CD14-positive monocyte (primary cell): ENCODE measurements around the gene TAS1R3. TPM values are rescaled to one million over a fixed set of nuclear protein-coding genes. Genes with fewer than 3 reads are reported as not detected.
A peak's percentile ranks its signal among the peaks of the same experiment; 100 is the strongest.

Source experiments
- DNase-seq, 3 donors: peaks; one replicate each; pipeline ENCODE4 v3.0.0-alpha.2; 2011 to 2022
- H2AFZ ChIP-seq: 2 replicates; pipeline ENCODE4 v1.6.0; 2012; ENCODE audit warnings: mild to moderate bottlenecking, low read depth, low read length, inconsistent platforms; ENCODE audit not compliant: insufficient read depth, poor library complexity, severe bottlenecking
- H3K27ac ChIP-seq, 2 donors: 1 replicate in 1 of 2; 2 replicates in 1 of 2; pipeline ENCODE4 v1.5.1; 2012 to 2013; ENCODE audit warnings: low read length in 2 of 2, control low read depth in 1 of 2, inconsistent platforms in 1 of 2, low read depth in 1 of 2, mild to moderate bottlenecking in 1 of 2
- H3K27me3 ChIP-seq, 2 donors: one replicate each; pipeline versions ENCODE4 v1.6.0 to v1.6.1; 2011 to 2013; ENCODE audit warnings: low read length in 2 of 2; ENCODE audit not compliant: control insufficient read depth in 2 of 2, insufficient read depth in 2 of 2
- H3K36me3 ChIP-seq, 2 donors: replicated peaks in 1 of 2; 1 replicate in 1 of 2; 2 replicates in 1 of 2; pipeline versions ENCODE4 v1.5.1 to v1.6.1; 2012 to 2013; ENCODE audit warnings: low read length in 2 of 2, control low read depth in 1 of 2, inconsistent platforms in 1 of 2, mild to moderate bottlenecking in 1 of 2; ENCODE audit not compliant: insufficient read depth in 2 of 2, control insufficient read depth in 1 of 2
- H3K4me1 ChIP-seq, 2 donors: 1 replicate in 1 of 2; 2 replicates in 1 of 2; pipeline versions ENCODE4 v1.5.1 to v1.6.1; 2012 to 2013; ENCODE audit warnings: low read length in 2 of 2, control low read depth in 1 of 2, inconsistent platforms in 1 of 2, mild to moderate bottlenecking in 1 of 2, moderate library complexity in 1 of 2; ENCODE audit not compliant: insufficient read depth in 2 of 2, control insufficient read depth in 1 of 2
- H3K4me2 ChIP-seq: replicated peaks from 2 replicates; pipeline ENCODE3; 2012; ENCODE audit warnings: low read length, moderate library complexity, mild to moderate bottlenecking; ENCODE audit not compliant: poor library complexity, severe bottlenecking; ENCODE audit errors: extremely low read depth
- H3K4me3 ChIP-seq, 3 experiments: fragments of 200-600 bp in 1 of 3; sonication (generic) in 1 of 3; replicated peaks in 1 of 3; 1 replicate in 2 of 3; 2 replicates in 1 of 3; pipeline ENCODE4 v1.5.1; 2011 to 2013; ENCODE audit warnings: low read length in 3 of 3, mild to moderate bottlenecking in 3 of 3, control low read depth in 2 of 3, low read depth in 2 of 3, inconsistent platforms in 1 of 3, moderate library complexity in 1 of 3
- H3K79me2 ChIP-seq: 2 replicates; pipeline ENCODE4 v1.6.0; 2012; ENCODE audit warnings: mild to moderate bottlenecking, control low read depth, inconsistent platforms, low read length, moderate library complexity; ENCODE audit not compliant: insufficient read depth
- H3K9ac ChIP-seq: 2 replicates; pipeline ENCODE4 v1.6.0; 2017; ENCODE audit warnings: low read length, mild to moderate bottlenecking; ENCODE audit not compliant: insufficient read depth, poor library complexity, severe bottlenecking
- H3K9me3 ChIP-seq, 2 donors: replicated peaks in 1 of 2; 1 replicate in 1 of 2; 2 replicates in 1 of 2; pipeline versions ENCODE4 v1.5.1 to v1.6.1; 2012 to 2013; ENCODE audit warnings: low read length in 2 of 2, control low read depth in 1 of 2; ENCODE audit not compliant: control insufficient read depth in 1 of 2, insufficient read depth in 1 of 2
- H4K20me1 ChIP-seq: 2 replicates; pipeline ENCODE4 v1.6.0; 2012; ENCODE audit warnings: mild to moderate bottlenecking, low read length, control low read depth, moderate library complexity; ENCODE audit not compliant: insufficient read depth
- H3K27ac Mint-ChIP-seq, 7 donors: one replicate each; pipeline ENCODE4 v1.8.0; 2020; ENCODE audit warnings: mild to moderate bottlenecking in 7 of 7, mixed read lengths in 7 of 7, moderate library complexity in 6 of 7, inconsistent platforms in 2 of 7
- H3K27me3 Mint-ChIP-seq, 3 donors: one replicate each; pipeline ENCODE4 v1.8.0; 2021 to 2022; ENCODE audit warnings: low read depth in 3 of 3, mild to moderate bottlenecking in 3 of 3, mixed read lengths in 3 of 3, moderate library complexity in 3 of 3, inconsistent platforms in 1 of 3
- H3K36me3 Mint-ChIP-seq, 2 donors: one replicate each; pipeline ENCODE4 v1.8.0; 2020; ENCODE audit warnings: mixed read lengths in 2 of 2, inconsistent platforms in 1 of 2, mild to moderate bottlenecking in 1 of 2
- H3K4me1 Mint-ChIP-seq: one replicate; pipeline ENCODE4 v1.8.0; 2020; ENCODE audit warnings: mild to moderate bottlenecking, mixed read lengths
- H3K4me3 Mint-ChIP-seq, 2 donors: one replicate each; pipeline ENCODE4 v1.8.0; 2020; ENCODE audit warnings: mild to moderate bottlenecking in 2 of 2, mixed read lengths in 2 of 2, moderate library complexity in 1 of 2
- H3K9me3 Mint-ChIP-seq, 7 donors: one replicate each; pipeline ENCODE4 v1.8.0; 2020 to 2022; ENCODE audit warnings: mixed read lengths in 7 of 7, mild to moderate bottlenecking in 6 of 7, moderate library complexity in 6 of 7, inconsistent platforms in 2 of 7
- CTCF ChIP-seq: fragments of 200-600 bp; IDR thresholded peaks from one replicate; pipeline ENCODE4 v1.8.0; 2022; ENCODE audit warnings: antibody characterized with exemption, mild to moderate bottlenecking
- WGBS: methylation state at CpG from one replicate; pipeline ENCODE4 v1.1.5; 2013; ENCODE audit warnings: missing lambda C conversion rate; ENCODE audit not compliant: insufficient coverage; 5-methylcytosine and 5-hydroxymethylcytosine counted together
- intact Hi-C, 2 donors: fragments of 100-400 bp; cut with micrococcal nuclease; formaldehyde crosslinking; loops; one replicate each; pipeline versions ENCODE4 v1.15.0 to v1.15.1; 2023
- polyA plus RNA-seq, 3 donors: library from polyadenylated mRNA; depleted of rRNA in 1 of 3; unstranded in 2 of 3; stranded (reverse) in 1 of 3; fragments of 300-500 nt in 2 of 3; fragments of >200 nt in 1 of 3; fragmentation: Illumina TruSeq in 2 of 3; gene quantifications; 1 replicate in 2 of 3; 2 replicates in 1 of 3; pipeline ENCODE4 v1.2.3, GENCODE V29; 2012 to 2021

Gene TAS1R3
- polyA plus RNA-seq, 3 donors = 0.45 TPM; not detected in 2

DNA sequence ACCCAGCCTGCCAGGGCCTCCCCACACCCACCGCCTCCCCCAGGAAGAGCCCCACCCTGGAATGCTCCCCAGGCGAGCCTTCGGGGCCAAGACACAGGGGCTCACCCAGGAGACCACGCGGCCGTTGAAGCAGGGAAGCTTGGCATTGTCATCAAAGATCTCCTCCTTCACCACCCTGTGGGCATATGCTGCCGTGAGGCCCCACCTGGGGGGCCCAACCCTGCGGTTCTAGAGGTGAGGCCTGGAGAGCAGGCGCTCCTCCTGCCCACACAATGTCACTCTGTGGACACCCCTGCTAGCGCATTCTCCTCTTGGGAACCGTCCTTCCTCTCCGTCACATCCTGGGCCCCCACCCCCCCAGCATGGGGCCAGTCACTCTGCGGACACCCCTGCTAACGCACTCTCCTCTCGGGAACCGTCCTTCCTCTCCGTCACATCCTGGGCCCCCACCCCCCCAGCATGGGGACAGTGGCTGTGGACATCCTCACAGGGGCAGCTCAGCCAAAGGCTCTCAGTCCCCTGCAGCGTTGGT lies 11.6 kb downstream of the TAS1R3 start:
- H3K27me3 ChIP-seq = no peaks in the 10 kb centered on the region
- no peak for DNase-seq
- peaks cover 38% of the 10 kb centered on the region for H4K20me1 ChIP-seq
- H3K4me3 ChIP-seq = no peak overlapping the region
- H3K9ac ChIP-seq = no peak overlapping the region
- 90% methylated on average over 15 of the region's 18 CpGs for WGBS
- H3K27ac ChIP-seq = no peak overlapping the region
- intact Hi-C loops = no loop called here
- Mint-ChIP-seq H3K27me3 (peaks cover 2 to 6% (median 4%) of the 10 kb centered on the region in 3 donors), H3K36me3 (peaks cover 21 to 40% of the 10 kb centered on the region in 2 donors), H3K4me1 (peaks cover 9% of the 10 kb centered on the region), H3K27ac (peak overlapping the region in 1 of 7 donors; percentile 75), H3K9me3 (peaks cover 0 to 1% (median 0%) of the 10 kb centered on the region in 7 donors), H3K4me3 (no peak overlapping the region)
- H3K4me2 ChIP-seq = no peak overlapping the region
- no peak for TF ChIP-seq CTCF
- H3K36me3 ChIP-seq = peaks cover 4 to 29% of the 10 kb centered on the region in 2 donors
- peaks cover 2 to 6% of the 10 kb centered on the region in 2 donors for H3K4me1 ChIP-seq
- no peak overlapping the region for H2AFZ ChIP-seq
- peaks cover 20% of the 10 kb centered on the region for H3K79me2 ChIP-seq
- no peaks in the 10 kb centered on the region for H3K9me3 ChIP-seq

DNA sequence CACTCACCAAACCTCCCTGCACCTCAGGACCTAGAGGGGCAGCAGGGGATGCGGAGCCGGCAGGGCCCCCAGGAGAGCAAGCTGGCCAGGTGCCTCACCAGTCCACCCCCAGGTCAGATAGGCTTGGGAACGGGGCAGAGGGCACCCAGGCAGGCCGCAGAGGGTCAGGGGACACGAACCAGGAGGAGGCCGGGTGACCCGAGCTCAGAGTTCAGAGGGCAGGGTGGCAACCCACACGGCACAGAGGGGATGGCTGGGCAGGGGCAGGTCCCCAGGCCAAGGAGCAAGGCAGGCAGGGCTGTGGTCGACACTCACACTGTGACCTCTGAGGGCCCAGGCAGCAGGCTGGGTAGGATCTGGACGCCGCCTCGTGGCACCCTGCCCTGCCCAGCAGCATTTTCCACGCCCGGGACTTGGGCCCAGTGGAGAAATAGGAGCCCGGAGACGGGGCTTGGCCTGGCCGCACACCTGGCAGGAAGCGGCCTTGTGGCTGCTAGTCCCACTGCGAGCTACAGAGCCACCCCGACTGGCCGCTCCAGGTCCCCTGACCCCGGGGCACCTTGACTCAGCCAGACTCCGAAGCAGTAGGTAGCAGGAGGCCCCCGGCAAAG lies 12.8 kb downstream of the TAS1R3 start:
- Histone ChIP-seq H4K20me1 (peaks cover 44% of the 10 kb centered on the region), H3K4me1 (peaks cover 11 to 17% of the 10 kb centered on the region in 2 donors), H3K79me2 (peaks cover 28% of the 10 kb centered on the region), H3K4me3 (no peak overlapping the region), H3K27ac (no peak overlapping the region), H3K36me3 (peaks cover 2 to 21% of the 10 kb centered on the region in 2 donors), H3K4me2 (no peak overlapping the region), H3K9me3 (no peaks in the 10 kb centered on the region), H3K27me3 (no peaks in the 10 kb centered on the region), H3K9ac (no peak overlapping the region), H2AFZ (no peak overlapping the region)
- intact Hi-C loops = no loop called here
- no peak overlapping the region for H3K4me3 Mint-ChIP-seq
- peaks cover 2 to 11% (median 6%) of the 10 kb centered on the region in 3 donors for H3K27me3 Mint-ChIP-seq
- peak overlapping the region in 1 of 7 donors; percentile 40 for H3K27ac Mint-ChIP-seq
- H3K9me3 Mint-ChIP-seq = peaks cover 0 to 1% (median 0%) of the 10 kb centered on the region in 7 donors
- no peak for TF ChIP-seq CTCF
- peaks cover 16 to 29% of the 10 kb centered on the region in 2 donors for H3K36me3 Mint-ChIP-seq
- 92% methylated on average over 24 of the region's 24 CpGs for WGBS
- peaks cover 16% of the 10 kb centered on the region for H3K4me1 Mint-ChIP-seq
- no peak for DNase-seq
